Fibroblast of lung (primary cell): ENCODE data around the gene ABCB4. TPM values are rescaled to one million over a fixed set of nuclear protein-coding genes. Genes with fewer than 3 reads are reported as not detected.

ENCODE experiments used
- DNase-seq, 2 donors: peaks; one replicate each; pipeline versions ENCODE4 v3.0.0 to v3.0.0-alpha.2; 2010; ENCODE audit warnings: low read depth in 2 of 2
- H2AFZ ChIP-seq: 2 replicates; pipeline ENCODE4 v1.5.1; 2012; ENCODE audit warnings: low read length, control low read depth, inconsistent platforms
- H3K27ac ChIP-seq: 2 replicates; pipeline ENCODE4 v1.5.1; 2011; ENCODE audit warnings: low read length, control low read depth; ENCODE audit not compliant: insufficient read depth
- H3K27me3 ChIP-seq: 2 replicates; pipeline ENCODE4 v1.5.1; 2011; ENCODE audit warnings: mild to moderate bottlenecking, low read length; ENCODE audit not compliant: control insufficient read depth, insufficient read depth
- H3K36me3 ChIP-seq: 2 replicates; pipeline ENCODE4 v1.5.1; 2011; ENCODE audit warnings: low read length; ENCODE audit not compliant: control insufficient read depth, insufficient read depth
- H3K4me1 ChIP-seq: 2 replicates; pipeline ENCODE4 v1.5.1; 2011; ENCODE audit warnings: low read length; ENCODE audit not compliant: control insufficient read depth, insufficient read depth; ENCODE audit errors: extremely low read depth
- H3K4me2 ChIP-seq: 2 replicates; pipeline ENCODE4 v1.5.1; 2011; ENCODE audit warnings: low read length, control low read depth; ENCODE audit not compliant: insufficient read depth; ENCODE audit errors: extremely low read depth
- H3K4me3 ChIP-seq, 4 experiments: fragments of 200-600 bp in 1 of 4; sonication (generic) in 1 of 4; replicated peaks in 1 of 4; 2 replicates each; pipeline ENCODE4 v1.5.1; 2011 to 2016; ENCODE audit warnings: low read length in 4 of 4, low read depth in 3 of 4, mild to moderate bottlenecking in 3 of 4, control low read depth in 2 of 4, inconsistent platforms in 1 of 4, mixed read lengths in 1 of 4; ENCODE audit not compliant: insufficient read depth in 1 of 4; ENCODE audit errors: control extremely low read depth in 1 of 4
- H3K79me2 ChIP-seq: 2 replicates; pipeline ENCODE4 v1.5.1; 2012; ENCODE audit warnings: mild to moderate bottlenecking, low read length, inconsistent platforms; ENCODE audit not compliant: control insufficient read depth, insufficient read depth
- H3K9ac ChIP-seq: 2 replicates; pipeline ENCODE4 v1.5.1; 2011; ENCODE audit warnings: mild to moderate bottlenecking, low read length, control low read depth; ENCODE audit not compliant: insufficient read depth
- H3K9me3 ChIP-seq: 2 replicates; pipeline ENCODE4 v1.5.1; 2012; ENCODE audit warnings: low read depth, low read length; ENCODE audit not compliant: control insufficient read depth, insufficient read depth
- H4K20me1 ChIP-seq: 2 replicates; pipeline ENCODE4 v1.5.1; 2011; ENCODE audit warnings: low read length; ENCODE audit not compliant: control insufficient read depth, insufficient read depth; ENCODE audit errors: extremely low read depth
- CTCF ChIP-seq, 2 donors: IDR thresholded peaks in 1 of 2; conservative IDR thresholded peaks in 1 of 2; 1 replicate in 1 of 2; 2 replicates in 1 of 2; pipeline ENCODE4 v1.5.1; 2011 to 2012; ENCODE audit warnings: low read length in 2 of 2, control low read depth in 1 of 2, inconsistent platforms in 1 of 2, low read depth in 1 of 2, mild to moderate bottlenecking in 1 of 2
- EZH2 ChIP-seq: IDR thresholded peaks from 2 replicates; pipeline ENCODE4 v1.5.1; 2012; ENCODE audit warnings: low read length, control low read depth, mild to moderate bottlenecking; ENCODE audit errors: missing control alignments
- polyA plus RNA-seq, 2 donors: library from polyadenylated mRNA; depleted of rRNA in 1 of 2; stranded (reverse) in 1 of 2; unstranded in 1 of 2; fragments of >200 nt; gene quantifications; 2 replicates each; pipeline ENCODE4 v1.2.1, GENCODE V29; 2011 to 2012; ENCODE audit warnings: missing spikeins in 1 of 2
- total RNA-seq: library from RNA; depleted of rRNA; stranded (reverse); fragments of >200 nt; gene quantifications from 2 replicates; pipeline ENCODE4 v1.2.1, GENCODE V29; 2014

ABCB4 gene
- total and polyA plus RNA-seq, 2 donors (not counting 1 experiment from before 2014, with no cell fraction given), result 0.16 to 0.66 TPM

GRCh38 chr7:87456247-87456646 lies 19.2 kb downstream of the ABCB4 start:
- Histone ChIP-seq H3K27ac (no peak overlapping the region), H3K4me3 (no peak overlapping the region), H4K20me1 (no peaks in the 10 kb centered on the region), H3K9me3 (no peaks in the 10 kb centered on the region), H3K4me1 (no peaks in the 10 kb centered on the region), H2AFZ (no peak overlapping the region), H3K4me2 (no peak overlapping the region), H3K27me3 (no peaks in the 10 kb centered on the region), H3K36me3 (no peaks in the 10 kb centered on the region), H3K9ac (no peak overlapping the region), H3K79me2 (no peaks in the 10 kb centered on the region)
- no peak for TF ChIP-seq CTCF (conservative IDR thresholded peaks at IDR 0.05 in 1 of 2, IDR thresholded peaks at IDR 0.05 in 1 of 2; ENCODE audit: low read depth in 1 of 2, low read length in 2 of 2)
- no peak for TF ChIP-seq EZH2
- DNase-seq, result no peak

- Histone ChIP-seq H3K4me2 (no peak overlapping the region), H3K4me1 (no peaks in the 10 kb centered on the region), H3K9me3 (no peaks in the 10 kb centered on the region), H3K27me3 (no peaks in the 10 kb centered on the region), H3K27ac (no peak overlapping the region), H4K20me1 (no peaks in the 10 kb centered on the region), H3K9ac (no peak overlapping the region), H3K36me3 (no peaks in the 10 kb centered on the region), H2AFZ (no peak overlapping the region), H3K4me3 (no peak overlapping the region), H3K79me2 (no peaks in the 10 kb centered on the region)
- TF ChIP-seq EZH2, result no peak
- no peak for TF ChIP-seq CTCF (conservative IDR thresholded peaks at IDR 0.05 in 1 of 2, IDR thresholded peaks at IDR 0.05 in 1 of 2; ENCODE audit: low read depth in 1 of 2, low read length in 2 of 2)
- DNase-seq, result no peak
Observed at GRCh38 chr7:87452279-87452678, 23.2 kb downstream of the ABCB4 start.

GRCh38 chr7:87451187-87451586 lies 24.3 kb downstream of the ABCB4 start:
- Histone ChIP-seq H4K20me1 (no peaks in the 10 kb centered on the region), H3K9ac (no peak overlapping the region), H3K27ac (no peak overlapping the region), H3K27me3 (no peaks in the 10 kb centered on the region), H3K36me3 (no peaks in the 10 kb centered on the region), H3K79me2 (no peaks in the 10 kb centered on the region), H2AFZ (no peak overlapping the region), H3K4me1 (no peaks in the 10 kb centered on the region), H3K4me3 (no peak overlapping the region), H3K9me3 (no peaks in the 10 kb centered on the region), H3K4me2 (no peak overlapping the region)
- DNase-seq, result no peak
- TF ChIP-seq EZH2, result no peak
- no peak for TF ChIP-seq CTCF (conservative IDR thresholded peaks at IDR 0.05 in 1 of 2, IDR thresholded peaks at IDR 0.05 in 1 of 2; ENCODE audit: low read depth in 1 of 2, low read length in 2 of 2)
